HepG2 (cell line): ENCODE data around the gene PCIF1. TPM values are rescaled to one million over a fixed set of nuclear protein-coding genes. Genes with fewer than 3 reads are reported as not detected.

ENCODE experiments used
- ARID3A ChIP-seq: IDR thresholded peaks from 2 replicates; pipeline ENCODE4 v1.6.1; 2012; ENCODE audit warnings: low read depth, low read length, improper control_type of control experiment
- CERS6 ChIP-seq: sonication (generic); formaldehyde crosslinking; IDR thresholded peaks from 2 replicates; pipeline ENCODE4 v1.5.0; 2020; ENCODE audit warnings: missing genetic modification reagents
- CREB1 ChIP-seq, 2 experiments: fragments of 450-650 bp in 1 of 2; IDR thresholded peaks; 2 replicates each; pipeline ENCODE4 v1.6.1; 2016 to 2017; ENCODE audit warnings: control low read depth in 1 of 2, mild to moderate bottlenecking in 1 of 2, missing compliant biosample characterization in 1 of 2, missing genetic modification characterization in 1 of 2
- CREB3 ChIP-seq: sonication (generic); formaldehyde crosslinking; IDR thresholded peaks from 2 replicates; pipeline ENCODE4 v1.5.0; 2020; ENCODE audit warnings: missing genetic modification reagents
- DRAP1 ChIP-seq: IDR thresholded peaks from 2 replicates; pipeline ENCODE4 v1.6.1; 2016; ENCODE audit warnings: missing genetic modification reagents, missing compliant biosample characterization
- FOXA1 ChIP-seq, 2 experiments: fragments of 450-650 bp in 1 of 2; sonication (generic) in 1 of 2; formaldehyde crosslinking in 1 of 2; IDR thresholded peaks; 2 replicates each; pipeline versions ENCODE4 v1.4.0 to v1.6.1; 2016 to 2020; ENCODE audit warnings: missing genetic modification reagents in 1 of 2
- FUBP1 ChIP-seq: sonication (generic); formaldehyde crosslinking; IDR thresholded peaks from 2 replicates; pipeline ENCODE4 v1.5.1; 2020; ENCODE audit warnings: missing genetic modification reagents, mild to moderate bottlenecking, borderline replicate concordance
- HMG20B ChIP-seq: conservative IDR thresholded peaks from 2 replicates; pipeline ENCODE4 v1.6.1; 2016; ENCODE audit warnings: missing genetic modification reagents, missing compliant biosample characterization
- MNT ChIP-seq: fragments of 450-650 bp; IDR thresholded peaks from 2 replicates; pipeline ENCODE4 v1.6.1; 2016
- POLR2A ChIP-seq, 2 experiments: IDR thresholded peaks; 2 replicates each; pipeline ENCODE4 v1.6.1; 2011; ENCODE audit warnings: low read depth in 2 of 2, low read length in 2 of 2, mild to moderate bottlenecking in 1 of 2, moderate library complexity in 1 of 2; ENCODE audit not compliant: insufficient read depth in 1 of 2
- POLR2G ChIP-seq: fragments of 200-400 bp; formaldehyde crosslinking; IDR thresholded peaks from 2 replicates; pipeline ENCODE4 v1.6.1; 2018; ENCODE audit warnings: mild to moderate bottlenecking, low read depth, low read length, moderate library complexity
- PRMT3 ChIP-seq: sonication (generic); formaldehyde crosslinking; IDR thresholded peaks from 2 replicates; pipeline ENCODE4 v1.8.1; 2022; ENCODE audit warnings: low read depth, mild to moderate bottlenecking, moderate library complexity, missing genetic modification reagents, borderline replicate concordance
- SAP130 ChIP-seq: IDR thresholded peaks from 2 replicates; pipeline ENCODE4 v1.6.1; 2016; ENCODE audit warnings: low read depth
- SP2 ChIP-seq: sonication (generic); formaldehyde crosslinking; IDR thresholded peaks from 2 replicates; pipeline ENCODE4 v1.5.1; 2020; ENCODE audit warnings: mild to moderate bottlenecking, missing genetic modification reagents
- ZNF143 ChIP-seq: sonication (generic); formaldehyde crosslinking; IDR thresholded peaks from 2 replicates; pipeline ENCODE4 v1.4.0; 2020; ENCODE audit warnings: missing genetic modification reagents
- ZNF160 ChIP-seq: sonication (generic); formaldehyde crosslinking; IDR thresholded peaks from 2 replicates; pipeline ENCODE4 v1.8.0; 2022; ENCODE audit warnings: mild to moderate bottlenecking, inconsistent platforms, missing genetic modification reagents
- ZNF205 ChIP-seq: IDR thresholded peaks from 2 replicates; pipeline ENCODE4 v1.6.1; 2018; ENCODE audit warnings: missing biosample characterization, missing genetic modification reagents
- ZNF256 ChIP-seq: sonication (generic); formaldehyde crosslinking; conservative IDR thresholded peaks from 2 replicates; pipeline ENCODE4 v1.4.0; 2020; ENCODE audit warnings: missing genetic modification reagents
- ZNF260 ChIP-seq: sonication (generic); formaldehyde crosslinking; IDR thresholded peaks from 2 replicates; pipeline ENCODE4 v1.4.0; 2020; ENCODE audit warnings: missing genetic modification reagents, low read depth, mild to moderate bottlenecking, borderline replicate concordance
- ZNF670 ChIP-seq: sonication (generic); formaldehyde crosslinking; IDR thresholded peaks from 2 replicates; pipeline ENCODE4 v1.8.0; 2022; ENCODE audit warnings: mild to moderate bottlenecking, missing genetic modification reagents, borderline replicate concordance
- ZNF749 ChIP-seq: sonication (generic); formaldehyde crosslinking; IDR thresholded peaks from 2 replicates; pipeline ENCODE4 v1.8.0; 2022; ENCODE audit warnings: mild to moderate bottlenecking, missing genetic modification reagents, moderate library complexity, borderline replicate concordance
- polyA plus RNA-seq, 8 experiments: library from polyadenylated mRNA; depleted of rRNA in 3 of 8; stranded (reverse) in 7 of 8; unstranded in 1 of 8; fragments of >200 nt; fragmentation: Illumina TruSeq in 4 of 8; extraction: Trizol in 4 of 8; gene quantifications; 2 replicates each; pipeline versions ENCODE4 v1.2.1 to v1.2.3, GENCODE V29; 2011 to 2016; ENCODE audit warnings: low read depth in 4 of 8, missing spikeins in 1 of 8, mixed read lengths in 1 of 8; ENCODE audit not compliant: insufficient read depth in 1 of 8
- total RNA-seq, 5 experiments: library from RNA; depleted of rRNA; stranded (reverse); fragments of >200 nt; fragmentation: Illumina TruSeq; extraction: Trizol; gene quantifications; 2 replicates each; pipeline ENCODE4 v1.2.3, GENCODE V29; 2016; ENCODE audit warnings: low read depth in 1 of 5

Gene PCIF1
- total and polyA plus RNA-seq, 2 of the 13 experiments (the other 11 are each of a cell fraction or from before 2014, with no cell fraction given): 20.9 to 24.4 TPM

- peak; percentile 21; the same call in 1 of the 2 replicates for TF ChIP-seq CERS6 (CRISPR knock-in tag)
- 0 out of 2 replicates have a peak, but pooled peaks have one; percentile 10 for TF ChIP-seq ZNF670 (CRISPR knock-in tag)
- 0 out of 2 replicates have a peak, but pooled peaks have one; percentile 29 for TF ChIP-seq PRMT3 (CRISPR knock-in tag)
- TF ChIP-seq ZNF205 (CRISPR knock-in tag): 0 out of 2 replicates have a peak, but pooled peaks have one; percentile 6
- TF ChIP-seq ZNF749: peak; percentile 13; the same call in 1 of the 2 replicates
- no peak for TF ChIP-seq CREB1 (IDR thresholded peaks at IDR 0.05)
- TF ChIP-seq CREB1 (CRISPR knock-in tag; IDR thresholded peaks at IDR 0.05): peak; percentile 88; the same call in 1 of the 2 replicates
- 0 out of 2 replicates have a peak, but pooled peaks have one; percentile 39 for TF ChIP-seq ZNF256 (CRISPR knock-in tag)
- TF ChIP-seq POLR2A (IDR thresholded peaks at IDR 0.05; ENCODE audit: insufficient read depth in 1 of 2, low read depth in 2 of 2, low read length in 2 of 2): peak in 1 of 2 experiments; percentile 67; a peak in 3 of 4 replicates
- TF ChIP-seq DRAP1 (CRISPR knock-in tag): peak; percentile 88
- TF ChIP-seq ZNF160 (CRISPR knock-in tag): 0 out of 2 replicates have a peak, but pooled peaks have one; percentile 6
- TF ChIP-seq SP2: 0 out of 2 replicates have a peak, but pooled peaks have one; percentile 0
- TF ChIP-seq SAP130: peak; percentile 90
- no peak for TF ChIP-seq FUBP1 (CRISPR knock-in tag)
- TF ChIP-seq ZNF143 (CRISPR knock-in tag): peak; percentile 4; the same call in 1 of the 2 replicates
- TF ChIP-seq FOXA1 (IDR thresholded peaks at IDR 0.05): no peak
- TF ChIP-seq FOXA1 (CRISPR knock-in tag; IDR thresholded peaks at IDR 0.05): peak; percentile 17; the same call in 1 of the 2 replicates
- peak; percentile 25; the same call in 1 of the 2 replicates for TF ChIP-seq ARID3A
- TF ChIP-seq MNT: peak; percentile 77
- peak; percentile 92 for TF ChIP-seq POLR2G
- TF ChIP-seq HMG20B: no peak
- no peak for TF ChIP-seq ZNF260 (CRISPR knock-in tag)
- TF ChIP-seq CREB3: peak; percentile 7; the same call in 1 of the 2 replicates
Measured at GRCh38 chr20:45972500-45973183, 38.2 kb downstream of the PCIF1 start (continued).
